Esophagus muscularis mucosa (tissue), 4 donors: Measurements from ENCODE around the gene KCNJ5. TPM values are rescaled to one million over a fixed set of nuclear protein-coding genes. Genes with fewer than 3 reads are reported as not detected.

Experiments used
- DNase-seq: peaks from one replicate; pipeline ENCODE4 v3.0.0-alpha.2; 2017; ENCODE audit errors: extremely low spot score
- H3K27ac ChIP-seq, 4 donors: fragments of 200-600 bp; sonication (generic); replicated peaks in 1 of 4; 1 replicate in 3 of 4; 2 replicates in 1 of 4; pipeline ENCODE4 v1.5.1; 2016 to 2019; ENCODE audit warnings: mild to moderate bottlenecking in 1 of 4
- H3K27me3 ChIP-seq, 4 donors: fragments of 200-600 bp; sonication (generic); one replicate each; pipeline versions ENCODE4 v1.5.1 to v1.6.0; 2016 to 2019
- H3K36me3 ChIP-seq, 4 donors: fragments of 200-600 bp; sonication (generic); one replicate each; pipeline ENCODE4 v1.5.1; 2016 to 2019
- H3K4me1 ChIP-seq, 4 donors: fragments of 200-600 bp; sonication (generic); one replicate each; pipeline ENCODE4 v1.5.1; 2016 to 2019
- H3K4me3 ChIP-seq, 4 donors: fragments of 200-600 bp; sonication (generic); 1 replicate in 2 of 4; 2 replicates in 2 of 4; pipeline ENCODE4 v1.5.1; 2016 to 2019; ENCODE audit warnings: mild to moderate bottlenecking in 4 of 4, moderate library complexity in 1 of 4
- H3K9me3 ChIP-seq, 4 donors: fragments of 200-600 bp; sonication (generic); 1 replicate in 3 of 4; 2 replicates in 1 of 4; pipeline ENCODE4 v1.5.1; 2016 to 2019
- EP300 ChIP-seq: sonication (generic); formaldehyde crosslinking; IDR thresholded peaks from one replicate; pipeline ENCODE4 v1.6.1; 2017; ENCODE audit warnings: antibody characterized with exemption
- POLR2A ChIP-seq: fragments of 450-650 bp; IDR thresholded peaks from one replicate; pipeline ENCODE4 v1.6.1; 2017; ENCODE audit warnings: antibody characterized with exemption, moderate library complexity, mild to moderate bottlenecking, low read depth
- POLR2AphosphoS5 ChIP-seq, 2 donors: sonication (generic); formaldehyde crosslinking; IDR thresholded peaks; one replicate each; pipeline ENCODE4 v1.6.1; 2017; ENCODE audit warnings: antibody characterized with exemption in 2 of 2
- WGBS: methylation state at CpG from one replicate; pipeline ENCODE4 v1.1.5; 2018; 5-methylcytosine and 5-hydroxymethylcytosine counted together
- intact Hi-C: fragments of 100-400 bp; cut with DNase I; formaldehyde crosslinking; loops from one replicate; pipeline ENCODE4 v1.15.1; 2023
- total RNA-seq, 4 donors: library from RNA; depleted of rRNA; stranded (reverse); fragments of >200 nt; gene quantifications; one replicate each; pipeline versions ENCODE4 v1.1.0 to v1.2.1, GENCODE V29; 2016
- TF ChIP-seq, protein P1 (sequence below), 3 experiments: fragments of 200-600 bp in 2 of 3; fragments of 450-650 bp in 1 of 3; sonication (generic) in 2 of 3; IDR thresholded peaks; one replicate each; pipeline ENCODE4 v1.5.1; 2017 to 2019; ENCODE audit warnings: antibody characterized with exemption in 3 of 3, mild to moderate bottlenecking in 2 of 3, moderate library complexity in 1 of 3

The KCNJ5 gene
- total RNA-seq, 4 donors from 2014 or later, result 0.80 to 3.8 (median 1.00) TPM

DNA sequence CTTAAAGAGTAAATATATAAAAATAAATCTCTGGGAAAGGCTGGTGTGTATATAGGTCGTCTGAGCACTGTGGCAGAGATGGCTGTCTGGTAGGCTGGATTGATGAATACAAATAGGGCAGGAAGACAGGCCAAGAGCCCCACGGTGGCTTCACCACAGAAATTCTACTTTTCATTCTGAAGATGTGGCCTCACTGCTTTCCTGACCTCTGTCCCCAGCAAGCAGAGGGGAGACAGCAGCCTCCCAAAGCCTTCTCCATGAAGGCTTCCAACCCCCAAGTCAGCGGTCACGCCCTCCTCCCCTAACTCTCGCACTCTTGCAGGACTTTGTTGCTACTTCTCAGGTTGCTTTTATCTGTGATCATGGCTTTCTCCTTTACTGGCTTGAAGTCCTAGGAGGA lies 13.4 kb upstream of the KCNJ5 start:
- peaks cover 0 to 27% (median 0%) of the 10 kb centered on the region in 4 donors for H3K27me3 ChIP-seq
- 83% methylated on average over 5 of the region's 5 CpGs for WGBS
- no peak for TF ChIP-seq POLR2AphosphoS5 (IDR thresholded peaks at IDR 0.05)
- no peak for TF ChIP-seq POLR2A
- TF ChIP-seq, protein P1, sequence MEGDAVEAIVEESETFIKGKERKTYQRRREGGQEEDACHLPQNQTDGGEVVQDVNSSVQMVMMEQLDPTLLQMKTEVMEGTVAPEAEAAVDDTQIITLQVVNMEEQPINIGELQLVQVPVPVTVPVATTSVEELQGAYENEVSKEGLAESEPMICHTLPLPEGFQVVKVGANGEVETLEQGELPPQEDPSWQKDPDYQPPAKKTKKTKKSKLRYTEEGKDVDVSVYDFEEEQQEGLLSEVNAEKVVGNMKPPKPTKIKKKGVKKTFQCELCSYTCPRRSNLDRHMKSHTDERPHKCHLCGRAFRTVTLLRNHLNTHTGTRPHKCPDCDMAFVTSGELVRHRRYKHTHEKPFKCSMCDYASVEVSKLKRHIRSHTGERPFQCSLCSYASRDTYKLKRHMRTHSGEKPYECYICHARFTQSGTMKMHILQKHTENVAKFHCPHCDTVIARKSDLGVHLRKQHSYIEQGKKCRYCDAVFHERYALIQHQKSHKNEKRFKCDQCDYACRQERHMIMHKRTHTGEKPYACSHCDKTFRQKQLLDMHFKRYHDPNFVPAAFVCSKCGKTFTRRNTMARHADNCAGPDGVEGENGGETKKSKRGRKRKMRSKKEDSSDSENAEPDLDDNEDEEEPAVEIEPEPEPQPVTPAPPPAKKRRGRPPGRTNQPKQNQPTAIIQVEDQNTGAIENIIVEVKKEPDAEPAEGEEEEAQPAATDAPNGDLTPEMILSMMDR (IDR thresholded peaks at IDR 0.05), result no peak
- no peak for TF ChIP-seq EP300
- H3K4me3 ChIP-seq, result no peak overlapping the region
- no peaks in the 10 kb centered on the region for H3K4me1 ChIP-seq
- DNase-seq, result no peak
- intact Hi-C loops, result no loop called here
- no peaks in the 10 kb centered on the region for H3K36me3 ChIP-seq
- no peak overlapping the region for H3K27ac ChIP-seq
- H3K9me3 ChIP-seq, result no peaks in the 10 kb centered on the region

DNA sequence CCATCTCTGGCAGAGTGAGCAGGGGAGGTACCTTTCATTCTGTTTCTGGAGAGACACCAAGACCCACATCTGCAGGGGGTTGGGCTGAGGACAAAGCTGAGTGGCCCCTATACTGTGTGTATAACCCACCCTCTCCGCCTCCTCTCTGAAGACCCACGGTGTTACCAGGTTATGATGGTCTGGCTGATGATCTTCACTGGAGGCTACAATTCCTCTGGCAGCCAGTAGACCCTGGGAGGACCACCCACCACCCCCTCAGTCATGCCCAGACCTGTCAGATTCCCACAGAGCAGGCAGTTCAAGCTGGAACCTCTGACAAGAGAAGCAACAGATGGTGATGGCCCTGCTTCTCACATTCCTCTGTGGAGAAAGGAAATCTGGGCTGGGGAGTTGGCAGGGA lies 12.7 kb upstream of the KCNJ5 start:
- H3K36me3 ChIP-seq, result no peaks in the 10 kb centered on the region
- intact Hi-C loops, result no loop called here
- H3K27ac ChIP-seq, result no peak overlapping the region
- WGBS, result 90% methylated on average over 2 of the region's 2 CpGs
- no peaks in the 10 kb centered on the region for H3K4me1 ChIP-seq
- no peaks in the 10 kb centered on the region for H3K9me3 ChIP-seq
- DNase-seq, result no peak
- TF ChIP-seq POLR2AphosphoS5 (IDR thresholded peaks at IDR 0.05) (no peak), EP300 (no peak), POLR2A (no peak)
- TF ChIP-seq, protein P1 (IDR thresholded peaks at IDR 0.05), result no peak
- no peak overlapping the region for H3K4me3 ChIP-seq
- peaks cover 0 to 27% (median 0%) of the 10 kb centered on the region in 4 donors for H3K27me3 ChIP-seq

DNA sequence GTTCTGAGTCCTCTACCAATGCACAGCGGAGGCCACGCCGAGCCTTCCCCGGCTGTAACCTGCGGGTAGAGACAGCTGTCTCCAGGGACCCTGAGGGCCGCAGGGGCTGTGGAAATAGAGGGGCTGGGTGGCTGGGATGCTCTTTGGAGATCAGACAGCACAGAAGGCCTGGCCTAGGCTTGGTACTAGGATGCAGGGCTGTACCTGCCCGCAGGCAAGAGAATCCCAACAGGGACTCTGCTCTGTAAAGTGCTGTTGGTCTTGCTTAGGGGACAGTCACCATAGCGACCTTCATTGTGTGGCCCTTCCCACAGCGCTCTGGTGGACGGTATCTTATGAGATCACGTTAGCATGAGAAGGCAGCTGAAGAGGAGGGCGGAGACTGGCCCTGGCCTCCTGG lies 11.3 kb upstream of the KCNJ5 start:
- Histone ChIP-seq H3K9me3 (no peaks in the 10 kb centered on the region), H3K4me3 (no peak overlapping the region), H3K36me3 (no peaks in the 10 kb centered on the region), H3K27me3 (peaks cover 0 to 33% (median 0%) of the 10 kb centered on the region in 4 donors), H3K4me1 (no peaks in the 10 kb centered on the region), H3K27ac (no peak overlapping the region)
- WGBS, result 85% methylated on average over 12 of the region's 12 CpGs
- no peak for DNase-seq
- intact Hi-C loops, result loop anchor here (10.0 kb wide), 1 partner anchor 455 kb away; no protein-coding TSS in a partner anchor
- TF ChIP-seq, protein P1 (IDR thresholded peaks at IDR 0.05), result no peak
- TF ChIP-seq EP300 (no peak), POLR2AphosphoS5 (IDR thresholded peaks at IDR 0.05) (no peak)

DNA sequence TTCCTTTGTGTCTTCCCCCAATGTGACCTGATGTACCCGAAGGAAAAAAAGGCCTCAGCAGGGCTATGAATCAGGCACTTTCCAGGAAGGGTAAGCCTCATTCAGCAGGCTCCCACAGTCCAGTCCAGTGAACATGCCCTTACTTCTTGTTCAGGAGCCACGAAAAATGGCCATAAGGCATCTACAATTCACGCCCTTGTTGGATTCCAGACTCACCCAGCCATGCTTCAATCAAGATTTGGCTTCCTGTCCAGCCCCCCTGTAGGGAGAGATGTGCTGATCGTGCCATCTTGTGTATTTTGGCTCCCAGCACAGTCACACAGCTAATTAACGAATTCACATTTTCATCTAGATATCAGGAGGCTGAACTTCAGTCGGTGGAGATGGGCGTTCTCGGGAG lies 9.9 kb upstream of the KCNJ5 start:
- Histone ChIP-seq H3K9me3 (no peaks in the 10 kb centered on the region), H3K27ac (no peak overlapping the region), H3K4me1 (no peaks in the 10 kb centered on the region), H3K36me3 (no peaks in the 10 kb centered on the region), H3K27me3 (peaks cover 0 to 33% (median 0%) of the 10 kb centered on the region in 4 donors), H3K4me3 (no peak overlapping the region)
- TF ChIP-seq, protein P1 (IDR thresholded peaks at IDR 0.05), result no peak
- TF ChIP-seq POLR2A (no peak), POLR2AphosphoS5 (IDR thresholded peaks at IDR 0.05) (no peak)
- 92% methylated on average over 8 of the region's 8 CpGs for WGBS
- intact Hi-C loops, result loop anchor here (10.0 kb wide), 1 partner anchor 454 kb away; no protein-coding TSS in a partner anchor
- DNase-seq, result no peak

DNA sequence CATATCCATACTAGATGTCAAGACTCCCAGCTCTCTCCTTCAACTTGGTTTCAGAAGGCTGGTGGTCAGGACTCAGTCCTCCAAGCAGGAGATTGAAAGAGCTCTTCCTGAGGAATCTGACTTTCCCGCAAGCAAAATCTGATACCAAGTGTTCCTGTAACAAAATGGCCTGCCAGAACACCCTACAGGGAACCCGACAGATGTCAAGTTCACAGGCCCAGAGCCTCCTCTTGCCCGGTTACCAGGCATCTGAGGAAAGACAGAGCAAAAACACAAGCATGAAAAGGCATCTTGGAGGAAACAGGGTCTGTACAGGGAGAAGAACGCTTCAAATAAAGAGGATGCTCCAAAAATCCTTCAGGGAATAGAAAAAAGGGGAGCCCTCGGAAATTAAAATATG lies 8.7 kb upstream of the KCNJ5 start:
- TF ChIP-seq EP300 (no peak), POLR2A (no peak), POLR2AphosphoS5 (IDR thresholded peaks at IDR 0.05) (no peak)
- TF ChIP-seq, protein P1 (IDR thresholded peaks at IDR 0.05), result no peak
- intact Hi-C loops, result loop anchor here (10.0 kb wide), 1 partner anchor 452 kb away; no protein-coding TSS in a partner anchor
- no peak for DNase-seq
- no peaks in the 10 kb centered on the region for H3K9me3 ChIP-seq
- no peaks in the 10 kb centered on the region for H3K4me1 ChIP-seq
- H3K4me3 ChIP-seq, result no peak overlapping the region
- no peaks in the 10 kb centered on the region for H3K36me3 ChIP-seq
- WGBS, result 74% methylated on average over 5 of the region's 5 CpGs
- H3K27me3 ChIP-seq, result peaks cover 0 to 38% (median 0%) of the 10 kb centered on the region in 4 donors
- H3K27ac ChIP-seq, result no peak overlapping the region
